CD4-positive, alpha-beta T cell treated with Interleukin-10 for 1 hour (primary cell): ENCODE measurements around the gene NFE2L3.
A peak's percentile ranks its signal among the peaks of the same experiment; 100 is the strongest.

Source experiments
- DNase-seq: peaks from one replicate; pipeline ENCODE4 v3.0.0-alpha.2; 2020

NFE2L3 gene

GRCh38 chr7:26188206-26188956 lies 36.4 kb downstream of the NFE2L3 start:
- DNase-seq, result peak; percentile 50

- DNase-seq, result peak; percentile 39
These were observed 37.1 kb downstream of the NFE2L3 start for GRCh38 chr7:26188957-26189541.

GRCh38 chr7:26189697-26190096 lies 37.7 kb downstream of the NFE2L3 start:
- no peak for DNase-seq

- no peak for DNase-seq
These were observed 38.4 kb downstream of the NFE2L3 start for GRCh38 chr7:26190417-26190869.

GRCh38 chr7:26191233-26191973 lies 39.4 kb downstream of the NFE2L3 start:
- DNase-seq, result no peak

GRCh38 chr7:26191974-26192479 lies 40.0 kb downstream of the NFE2L3 start:
- DNase-seq, result no peak

- DNase-seq, result no peak
These were observed 40.6 kb downstream of the NFE2L3 start for GRCh38 chr7:26192485-26193087.

GRCh38 chr7:26193432-26194207 lies 41.6 kb downstream of the NFE2L3 start:
- peak; percentile 35 for DNase-seq

- peak; percentile 26 for DNase-seq
These were observed 42.8 kb downstream of the NFE2L3 start for GRCh38 chr7:26194764-26195163.

GRCh38 chr7:26195182-26195581 lies 43.2 kb downstream of the NFE2L3 start:
- DNase-seq, result no peak

GRCh38 chr7:26195867-26196657 lies 44.1 kb downstream of the NFE2L3 start:
- peak; percentile 33 for DNase-seq

- DNase-seq, result peak; percentile 34
These were observed 45.4 kb downstream of the NFE2L3 start for GRCh38 chr7:26197153-26198115.

GRCh38 chr7:26198133-26198780 lies 46.3 kb downstream of the NFE2L3 start:
- DNase-seq, result peak; percentile 74

GRCh38 chr7:26198781-26199169 lies 46.8 kb downstream of the NFE2L3 start:
- no peak for DNase-seq

- peak; percentile 77 for DNase-seq
These were observed 47.5 kb downstream of the NFE2L3 start for GRCh38 chr7:26199301-26200037.

GRCh38 chr7:26200038-26200443 lies 48.0 kb downstream of the NFE2L3 start:
- peak; percentile 75 for DNase-seq

- peak; percentile 99 for DNase-seq
These were observed 48.6 kb downstream of the NFE2L3 start, which contains the start of gene HNRNPA2B1 for GRCh38 chr7:26200444-26201246. Gene HNRNPA2B1 (minus strand): TSS chr7:26200746. CDS start chr7:26200577, 169 bp downstream.
